GM18507 (cell line): ENCODE data around the gene CDH23.

Experiments
- DNase-seq: peaks from one replicate; pipeline ENCODE4 v3.0.0; 2011; ENCODE audit warnings: low read depth; ENCODE audit not compliant: insufficient read length; ENCODE audit errors: extremely low spot score
- FAIRE-seq: peaks from 2 replicates; lab custom pipeline; 2011; peaks lifted over from hg19 to GRCh38; lab: Jason Lieb, UNC

Gene CDH23

DNA sequence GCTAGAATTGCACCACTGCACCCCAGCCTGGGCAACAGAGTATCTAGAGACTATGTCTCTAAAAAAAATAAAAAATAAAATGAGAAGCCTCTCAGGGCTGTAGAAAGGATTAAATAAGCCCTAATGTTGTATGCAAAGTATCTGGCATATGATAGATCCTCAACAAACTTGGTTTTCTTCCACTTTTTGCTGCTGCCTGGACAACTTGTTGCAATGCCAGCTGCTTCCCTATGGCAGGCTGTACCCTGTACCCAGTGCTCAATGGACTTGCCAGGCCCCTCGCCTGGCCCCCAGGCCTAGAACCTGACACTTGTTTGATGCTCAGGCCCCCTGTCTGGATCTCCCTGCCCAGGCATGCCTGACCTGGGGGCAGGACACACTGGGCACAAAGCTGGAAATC, 28.5 kb upstream of the CDH23 start:
- FAIRE-seq = no peak
- DNase-seq = no peak

DNA sequence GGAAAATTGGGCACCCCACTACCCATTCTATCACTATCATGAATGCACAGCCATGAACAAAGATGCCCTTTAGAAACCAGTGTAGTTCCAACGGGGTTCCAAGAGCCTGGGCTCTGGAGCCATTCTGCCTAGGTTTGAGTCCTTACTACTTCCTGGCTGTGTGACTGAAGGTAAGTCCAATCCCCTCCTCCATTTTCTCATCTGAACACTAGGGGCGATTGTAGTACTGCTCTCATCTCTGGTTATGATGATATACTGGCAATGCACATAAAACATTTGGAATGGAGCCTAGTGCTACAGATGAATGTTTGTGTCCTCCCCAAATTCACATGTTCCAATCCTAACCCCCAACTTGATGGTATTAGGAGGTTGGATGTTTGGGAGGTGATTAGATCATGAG, 28.1 kb upstream of the CDH23 start:
- DNase-seq = no peak
- FAIRE-seq = no peak

DNA sequence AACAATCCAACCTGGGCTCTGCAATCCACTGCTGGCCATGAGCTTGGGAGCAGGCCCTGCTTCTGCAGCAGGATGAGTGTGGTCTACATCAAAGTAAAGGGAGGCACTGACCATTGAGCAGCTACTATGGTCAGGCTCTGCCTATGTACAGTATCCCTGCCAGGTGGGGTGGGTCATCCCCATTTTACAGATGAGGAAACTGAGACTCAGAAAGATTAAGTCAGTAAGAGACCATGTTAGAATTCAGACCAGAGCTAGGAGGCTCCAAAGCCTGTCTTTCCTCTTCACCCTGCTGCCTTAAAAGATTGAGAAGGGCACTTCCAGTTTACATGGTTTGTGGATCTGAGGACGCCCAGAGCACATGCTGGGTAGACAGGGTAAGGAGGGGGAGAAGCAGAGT, 27.1 kb upstream of the CDH23 start:
- FAIRE-seq = no peak

DNA sequence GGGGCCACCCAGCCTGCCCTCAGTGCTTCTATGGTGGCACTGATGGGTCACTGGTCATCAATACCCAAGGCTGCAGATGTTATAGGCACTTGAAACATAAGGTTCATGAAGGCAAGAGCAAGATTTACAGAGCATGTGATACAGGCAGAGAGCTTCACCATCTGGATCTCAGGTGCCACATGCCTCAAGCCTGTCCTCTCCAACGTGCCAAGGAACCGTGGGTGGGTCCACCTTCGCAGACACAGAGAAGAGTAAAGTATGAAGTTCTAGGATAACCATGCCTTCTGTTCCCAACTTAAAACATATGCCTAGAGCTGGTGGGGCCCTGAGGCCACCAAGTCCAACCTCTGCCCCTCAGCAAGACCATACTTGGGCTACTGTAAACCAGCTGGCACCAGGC, 26.7 kb upstream of the CDH23 start:
- FAIRE-seq (no peak), DNase-seq (no peak)

More for the DNA sequence above, 27.1 kb upstream of the CDH23 start:
- DNase-seq = no peak

DNA sequence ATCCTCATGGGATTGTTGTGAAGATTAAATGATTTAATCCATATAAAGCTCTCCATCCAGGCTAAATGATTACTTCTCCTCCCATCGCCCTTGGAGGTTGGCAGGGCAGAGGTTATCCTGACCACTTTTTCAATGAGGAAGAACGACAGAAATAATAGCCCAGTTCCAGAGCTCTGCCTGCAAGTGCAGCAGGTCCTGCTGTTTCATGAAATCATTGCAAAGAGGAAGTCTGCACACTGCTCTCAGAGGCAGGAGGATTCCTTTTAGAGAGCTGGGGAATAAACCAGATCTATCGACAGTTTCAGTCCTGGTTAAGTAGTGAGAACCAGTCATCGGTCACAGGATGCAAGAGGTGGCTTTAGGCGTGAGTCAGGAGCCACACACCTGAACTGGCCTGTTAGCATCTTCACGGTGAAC, 25.0 kb upstream of the CDH23 start:
- FAIRE-seq = peak; percentile 83
- DNase-seq = no peak

DNA sequence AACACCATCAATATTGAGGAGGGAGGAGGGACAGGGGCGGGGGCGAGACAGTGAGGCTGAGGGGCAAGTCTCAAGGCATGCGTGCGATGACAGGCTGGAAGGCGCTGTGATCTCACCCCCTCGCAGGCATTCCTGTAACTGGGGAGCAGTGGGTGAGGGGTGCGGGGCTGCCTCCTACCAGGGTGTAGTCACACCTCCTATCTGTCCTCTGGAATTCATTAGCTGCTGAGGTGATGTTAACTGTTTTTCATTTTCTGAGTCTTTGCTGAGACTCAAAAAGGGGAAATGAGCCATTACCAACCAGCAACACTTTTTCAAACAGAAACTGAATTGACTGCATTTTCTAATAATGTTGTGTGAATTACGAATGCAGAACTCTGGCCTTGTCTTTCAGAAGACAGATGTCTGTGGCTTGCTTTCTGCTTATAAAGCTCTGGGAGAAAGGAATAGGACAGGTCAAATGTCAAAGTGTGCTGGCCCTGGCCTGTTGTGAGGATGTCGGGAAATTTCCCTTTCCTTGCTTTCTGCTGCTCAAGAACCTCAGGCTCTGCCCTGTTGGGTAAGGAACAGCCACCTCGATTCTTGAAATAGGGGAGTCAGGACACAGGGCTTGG, 23.7 kb upstream of the CDH23 start:
- FAIRE-seq (peak; percentile 92), DNase-seq (peak; percentile 67)

DNA sequence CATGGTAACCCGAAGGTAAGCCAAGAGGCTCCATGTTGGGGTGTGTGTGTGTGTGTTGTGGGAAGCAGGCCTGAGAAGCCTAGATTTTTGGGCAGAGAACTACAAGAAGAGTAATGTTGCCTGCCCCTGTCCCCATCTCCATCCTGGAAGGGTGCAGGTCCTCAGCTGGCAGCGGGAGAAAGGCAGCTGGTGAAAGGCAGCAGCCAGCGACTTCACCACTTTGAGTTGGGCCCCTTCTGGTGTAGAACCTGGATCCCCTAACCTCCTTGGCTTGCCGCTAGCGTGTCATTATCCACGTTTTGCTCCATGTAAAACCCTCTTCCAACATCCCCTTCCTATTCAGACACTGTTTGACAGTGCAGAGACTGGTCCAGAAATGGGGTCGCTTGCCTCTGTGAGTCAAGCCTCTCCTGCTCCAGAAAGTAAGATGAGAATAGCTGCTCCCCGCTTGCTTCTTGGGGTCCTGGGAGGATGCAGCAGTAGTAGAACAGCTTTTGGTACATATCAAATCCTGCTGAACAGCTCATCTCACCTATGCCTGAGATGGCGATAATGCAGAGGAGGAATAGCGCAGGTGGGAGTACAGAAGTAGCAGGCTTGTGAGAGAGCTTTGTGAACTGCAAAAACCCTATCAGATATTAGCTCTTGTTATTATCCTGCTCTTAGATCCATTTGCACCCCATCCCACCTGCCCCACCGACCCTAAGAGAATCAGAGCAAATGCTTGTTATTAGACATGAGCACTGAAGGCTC, 22.1 kb upstream of the CDH23 start:
- no peak for DNase-seq
- FAIRE-seq = no peak

DNA sequence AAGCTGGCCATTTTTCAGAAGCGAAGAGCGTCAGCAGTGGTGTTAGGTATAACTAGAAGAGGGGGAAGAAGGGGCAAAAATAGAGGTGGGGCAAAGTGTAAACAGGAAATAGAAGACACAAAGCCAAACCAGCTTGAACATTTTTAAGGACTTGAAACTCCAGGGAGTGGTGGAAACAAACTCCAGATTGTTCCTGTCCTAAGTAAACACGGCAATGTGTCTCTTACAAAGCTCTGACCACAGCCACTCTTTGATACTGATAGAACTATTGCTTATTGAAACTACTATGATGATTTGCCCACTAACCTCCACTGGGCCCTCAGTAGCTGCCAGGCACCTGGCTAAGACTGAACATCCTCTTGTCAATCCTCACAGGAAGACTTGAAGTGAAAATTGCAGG, 20.8 kb upstream of the CDH23 start:
- DNase-seq (no peak), FAIRE-seq (no peak)

DNA sequence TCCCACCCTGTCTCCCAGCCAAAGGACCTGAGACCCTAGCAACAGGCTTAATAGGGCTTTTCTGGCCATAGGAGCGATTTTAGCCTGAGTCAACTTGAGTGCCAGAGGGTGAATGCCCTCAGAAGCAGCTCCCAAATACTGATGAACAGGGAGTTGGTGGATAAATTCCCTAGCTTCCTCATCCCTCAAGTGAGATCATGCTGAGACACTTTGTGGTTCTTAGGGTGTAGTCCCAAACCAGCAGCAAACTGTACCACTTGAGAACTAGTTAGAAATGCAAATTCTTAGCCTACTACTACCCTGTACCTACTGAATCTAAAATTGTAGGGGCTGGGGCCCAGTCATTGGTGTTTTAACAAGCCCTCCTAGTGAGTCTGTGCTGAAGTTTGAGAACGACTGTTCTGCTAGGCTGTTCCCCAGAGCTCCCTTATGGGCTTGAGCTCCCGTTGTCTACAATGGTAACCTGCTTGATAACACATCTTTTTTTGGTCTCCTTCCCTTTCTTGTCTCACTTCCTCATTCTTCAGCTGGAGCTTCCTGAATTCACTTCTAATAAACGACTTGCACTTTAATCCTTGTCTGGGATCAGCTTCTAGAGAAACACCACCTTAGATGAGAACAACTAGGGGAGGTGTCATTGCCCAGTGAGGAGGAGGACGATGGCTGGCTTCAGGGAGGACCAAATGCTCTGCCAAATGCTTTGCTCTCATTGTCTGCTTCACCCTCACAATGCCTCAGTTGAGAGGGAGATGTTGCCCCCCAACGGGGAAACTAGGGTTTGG, 18.2 kb upstream of the CDH23 start:
- FAIRE-seq (peak; percentile 18), DNase-seq (no peak)

DNA sequence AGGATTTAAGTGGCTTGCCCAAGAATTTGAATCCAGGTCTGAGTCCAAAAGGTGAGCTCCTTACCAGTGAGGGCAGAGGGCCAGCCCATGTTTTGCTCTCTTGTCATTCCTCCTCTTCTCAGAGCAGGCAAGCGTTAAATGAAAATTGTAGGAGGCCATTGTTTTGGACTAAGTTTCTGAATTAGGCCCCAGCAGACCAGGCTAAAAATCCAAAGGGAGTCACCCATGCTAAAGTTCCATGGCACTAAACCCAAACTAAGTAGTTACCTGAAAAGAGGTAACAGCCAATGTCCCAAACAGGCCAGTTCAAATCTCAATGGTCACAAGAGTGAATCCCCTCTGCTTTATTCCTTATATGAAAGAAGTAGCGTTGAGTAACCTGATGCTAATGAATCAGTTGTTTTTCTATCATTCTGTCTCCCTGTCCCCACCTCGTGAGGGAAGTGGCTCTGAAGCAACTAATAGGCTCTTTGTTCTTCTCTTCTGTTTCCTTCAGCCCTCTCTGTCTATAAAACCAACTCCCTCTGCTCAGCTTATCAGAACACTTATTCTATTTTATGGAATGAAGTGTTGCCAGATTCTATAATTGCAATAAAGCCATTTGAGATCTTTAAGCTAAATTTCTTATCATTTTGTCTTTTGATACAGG, 17.5 kb upstream of the CDH23 start:
- no peak for DNase-seq

DNA sequence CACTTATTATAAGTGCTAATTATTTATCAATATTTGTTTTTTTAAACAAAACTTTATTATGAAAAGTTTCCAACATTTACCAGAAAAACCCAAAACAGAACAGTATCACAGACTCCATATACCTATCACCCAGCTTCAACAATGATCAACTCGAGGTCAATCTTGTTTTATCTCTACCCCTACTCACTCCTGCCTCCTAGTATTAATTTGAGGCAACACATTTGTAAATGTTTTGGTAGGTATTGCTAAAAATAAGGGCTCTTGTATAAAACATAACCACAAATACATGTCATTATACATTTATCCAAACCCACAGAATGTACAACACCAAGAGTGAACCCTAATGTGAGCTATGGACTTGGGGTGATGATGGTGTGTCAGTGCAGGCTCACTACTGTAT, 15.9 kb upstream of the CDH23 start:
- no peak for FAIRE-seq

More for the DNA sequence above, 17.5 kb upstream of the CDH23 start:
- no peak for FAIRE-seq

DNA sequence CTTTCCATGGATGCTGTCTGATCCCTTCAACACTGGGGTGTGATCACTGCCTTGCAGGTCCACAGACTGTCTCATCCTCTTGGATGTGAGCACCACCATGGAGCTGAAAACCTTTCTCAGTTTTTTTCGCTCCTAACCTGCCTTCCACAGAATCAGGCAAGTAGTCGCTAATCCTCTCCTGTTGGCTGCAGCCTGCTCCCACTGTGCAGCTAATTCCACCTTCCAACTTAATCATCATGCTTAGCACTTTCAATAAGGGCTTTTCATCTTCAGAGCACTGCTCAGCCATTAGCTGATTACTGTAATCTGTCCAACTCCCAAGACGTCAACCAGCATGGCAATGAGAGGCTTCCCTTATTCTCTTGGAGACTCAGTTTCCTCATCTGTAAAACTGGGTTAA, 15.1 kb upstream of the CDH23 start:
- DNase-seq = no peak
- FAIRE-seq = no peak

More for the DNA sequence above, 15.9 kb upstream of the CDH23 start:
- DNase-seq = no peak

DNA sequence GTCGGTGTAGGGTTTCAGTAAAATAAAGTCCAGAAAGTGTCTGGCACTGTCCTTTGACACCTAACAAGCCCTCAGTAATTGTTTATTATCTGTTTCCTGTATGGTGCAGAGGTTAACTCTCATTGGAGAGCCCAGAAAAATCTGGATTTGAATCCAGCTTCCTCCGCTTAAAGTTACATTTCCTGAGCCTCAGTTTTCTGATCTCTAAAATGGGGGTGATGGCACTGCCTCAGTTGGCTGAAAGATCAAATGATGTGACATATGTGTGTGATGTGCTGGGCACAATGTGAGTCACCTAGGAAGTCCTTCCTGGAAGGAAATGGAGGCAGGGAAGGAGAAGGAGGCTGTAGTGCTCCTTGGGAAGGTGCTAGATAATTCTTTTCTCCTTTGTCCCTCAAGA, 14.7 kb upstream of the CDH23 start:
- FAIRE-seq = no peak
- DNase-seq = no peak

DNA sequence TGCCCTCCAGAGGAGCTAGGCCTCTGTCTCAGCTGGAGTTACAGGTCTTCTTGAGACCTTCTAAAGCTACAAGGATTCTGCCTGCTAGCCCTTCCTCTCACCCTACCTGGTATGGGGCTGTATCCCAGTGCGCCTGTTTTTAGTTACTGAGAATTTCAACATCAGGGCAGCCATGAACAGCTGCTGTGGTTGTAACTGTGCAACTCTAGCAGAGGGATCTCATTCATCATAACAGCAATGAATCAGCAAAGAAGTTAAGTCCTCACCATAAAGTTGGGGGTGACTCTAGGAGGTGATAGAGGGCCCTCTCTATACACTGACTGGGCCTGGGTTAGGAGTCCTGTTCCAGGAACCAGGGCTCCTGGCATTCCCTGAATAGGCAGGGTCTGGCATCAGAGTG, 14.0 kb upstream of the CDH23 start:
- FAIRE-seq = no peak
- DNase-seq = no peak

DNA sequence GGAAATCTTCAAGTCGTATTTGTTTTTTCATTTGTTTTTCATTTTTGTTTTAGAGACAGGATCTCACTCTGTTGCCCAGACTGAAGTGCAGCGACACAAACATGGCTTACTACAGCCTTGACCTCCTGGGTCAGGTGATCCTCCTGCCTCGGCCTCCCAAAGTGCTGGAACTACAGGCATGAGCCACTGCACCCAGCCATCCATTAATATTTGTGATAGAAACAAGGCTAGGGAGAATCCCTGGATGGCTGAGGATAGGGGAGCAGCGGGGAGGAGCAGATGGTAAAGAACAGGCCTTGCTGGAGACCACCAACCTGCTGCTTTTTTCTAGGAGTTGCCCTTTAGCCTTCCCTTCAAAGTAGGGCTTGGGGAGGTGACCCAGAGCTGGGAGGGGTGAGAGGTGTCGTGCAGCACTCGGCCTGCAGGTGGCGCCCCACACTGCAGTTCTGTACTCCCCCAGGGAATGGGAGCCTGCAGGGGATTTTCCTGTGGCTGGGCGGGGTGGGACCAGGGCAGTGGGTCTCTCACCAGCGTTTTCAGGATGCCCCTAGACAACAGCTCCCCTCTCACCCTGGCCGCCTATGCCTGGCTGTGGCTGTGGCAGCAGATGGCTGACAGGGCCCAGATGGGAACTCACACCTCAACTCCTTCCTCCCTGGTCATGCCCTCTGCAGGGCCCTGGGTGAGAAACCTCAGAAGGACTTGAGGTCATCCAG, 12.6 kb upstream of the CDH23 start:
- peak; percentile 80 for FAIRE-seq
- no peak for DNase-seq

DNA sequence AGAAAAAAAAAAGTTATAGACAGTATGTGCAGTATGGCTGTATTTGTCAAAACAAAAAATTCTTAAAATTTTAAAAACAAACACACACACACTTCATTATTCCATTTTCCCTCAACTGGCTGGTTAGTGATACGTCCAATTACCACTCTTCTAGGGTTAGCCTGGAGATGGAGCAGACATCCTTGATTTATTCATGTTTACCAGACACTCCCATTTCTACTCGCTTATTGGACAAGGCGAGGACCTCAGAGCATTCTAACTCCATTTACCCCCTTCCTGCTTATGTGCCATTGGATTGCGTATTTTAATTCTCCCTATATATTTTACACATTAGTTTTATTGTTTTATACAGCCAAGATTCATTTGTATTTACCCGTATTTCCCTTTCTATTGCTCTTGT, 8.5 kb upstream of the CDH23 start:
- DNase-seq = no peak
- no peak for FAIRE-seq

DNA sequence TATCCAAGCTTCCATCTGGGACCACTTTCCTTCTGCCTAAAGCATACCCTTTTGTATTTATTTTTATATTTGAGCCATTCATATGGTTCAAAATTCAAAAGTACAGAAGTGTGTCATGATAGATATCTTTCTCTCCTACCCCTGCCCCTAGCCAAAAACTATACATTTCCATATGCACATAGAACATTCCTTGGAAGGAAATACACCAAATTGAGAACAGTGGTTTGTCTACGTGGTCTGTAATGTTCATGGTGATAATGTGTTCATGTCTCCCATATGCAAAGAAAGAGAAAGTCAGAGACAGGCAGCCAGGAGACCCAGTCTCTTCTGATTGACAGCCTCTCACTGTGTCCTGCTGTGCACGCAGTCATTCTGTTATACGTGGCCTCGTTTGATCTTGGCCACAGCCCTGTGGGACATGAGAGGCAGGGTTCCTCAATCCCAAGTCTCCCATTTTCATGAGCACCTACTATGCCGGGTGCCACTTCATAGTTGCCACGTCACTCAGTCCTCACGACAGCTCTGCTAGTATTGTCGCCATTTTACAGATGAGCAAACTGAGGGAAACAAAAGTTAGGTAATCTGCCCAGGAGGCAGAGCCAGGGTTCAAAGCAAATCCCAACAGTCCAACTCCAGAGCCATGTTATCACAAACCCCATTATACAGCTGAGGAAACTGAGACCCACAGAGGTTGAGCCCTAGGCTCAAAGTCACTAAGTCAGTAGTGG, 8.0 kb upstream of the CDH23 start:
- no peak for DNase-seq
- no peak for FAIRE-seq

DNA sequence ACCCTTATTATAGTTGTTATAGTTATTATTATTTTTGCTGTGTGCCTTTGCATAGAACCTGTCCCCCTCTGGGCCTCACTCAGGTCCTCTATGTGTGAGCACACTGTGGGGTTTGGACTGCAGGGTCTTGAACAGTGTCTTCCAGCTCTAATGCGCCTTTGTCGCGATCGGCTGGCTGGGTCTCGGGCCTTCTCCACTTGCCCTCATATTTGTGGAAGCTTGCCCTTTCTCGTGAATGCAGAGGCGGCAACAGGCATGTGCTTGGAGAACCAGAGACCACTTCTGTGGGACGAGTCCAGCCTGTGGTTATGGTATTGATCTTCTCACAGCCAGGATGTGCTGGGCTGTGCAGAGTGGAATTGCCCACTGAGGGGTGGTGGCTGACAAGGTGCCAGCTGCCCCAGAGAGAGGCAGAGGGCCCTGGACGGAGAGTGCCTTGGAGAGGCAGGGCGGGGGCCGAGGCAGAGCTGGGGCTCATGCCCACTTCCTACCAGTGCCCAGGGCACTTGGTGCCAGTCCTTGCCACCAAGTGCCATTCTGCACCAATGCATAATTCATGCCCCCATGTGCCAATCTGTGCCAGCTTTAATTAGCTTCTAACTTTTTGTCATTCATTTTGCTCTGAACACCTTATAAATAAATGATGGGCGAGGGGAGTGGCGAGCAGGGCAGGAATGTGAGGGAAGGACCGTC, 6.8 kb upstream of the CDH23 start:
- DNase-seq (no peak), FAIRE-seq (no peak)
